Stimulated activated naive B cell treated with anti-CD40 and anti-IgM and Interleukin-4, amounts not matched to agents 10 μg/mL and 1 μg/mL and 100 μg/mL, for 72 hours (primary cell): ENCODE measurements around the gene BBS9.

Experiments used
- ATAC-seq, 2 donors: fragments of 150-1000 bp; cut with Tn5 transposase; replicated peaks; 2 replicates each; pipeline ENCODE4 v1.10.0; 2021; ENCODE audit warnings: moderate library complexity in 1 of 2
- DNase-seq: peaks from one replicate; pipeline ENCODE4 v3.0.0; 2021
- H3K27ac Mint-ChIP-seq: one replicate; pipeline ENCODE4 v1.8.0; 2022; ENCODE audit warnings: mild to moderate bottlenecking, mixed read lengths
- H3K27me3 Mint-ChIP-seq, 2 donors: one replicate each; pipeline ENCODE4 v1.8.0; 2022; ENCODE audit warnings: mixed read lengths in 2 of 2
- H3K36me3 Mint-ChIP-seq, 2 donors: one replicate each; pipeline ENCODE4 v1.8.0; 2022; ENCODE audit warnings: mixed read lengths in 2 of 2, mild to moderate bottlenecking in 1 of 2
- H3K4me1 Mint-ChIP-seq, 2 donors: one replicate each; pipeline ENCODE4 v1.8.0; 2022; ENCODE audit warnings: mixed read lengths in 2 of 2, mild to moderate bottlenecking in 1 of 2
- H3K4me3 Mint-ChIP-seq, 2 donors: one replicate each; pipeline ENCODE4 v1.8.0; 2022; ENCODE audit warnings: mild to moderate bottlenecking in 2 of 2, mixed read lengths in 2 of 2, moderate library complexity in 1 of 2
- H3K9me3 Mint-ChIP-seq, 2 donors: one replicate each; pipeline ENCODE4 v1.8.0; 2022; ENCODE audit warnings: mixed read lengths in 2 of 2, mild to moderate bottlenecking in 1 of 2

BBS9 gene

GRCh38 chr7:33143996-33144718 lies 14.8 kb downstream of the BBS9 start:
- H3K4me1 Mint-ChIP-seq: peaks cover 0 to 6% of the 10 kb centered on the region in 2 donors
- H3K4me3 Mint-ChIP-seq: no peak overlapping the region

GRCh38 chr7:33145156-33145555 lies 15.8 kb downstream of the BBS9 start:
- Mint-ChIP-seq H3K4me1 (peaks cover 0 to 6% of the 10 kb centered on the region in 2 donors), H3K27me3 (no peaks in the 10 kb centered on the region), H3K9me3 (peaks cover 3 to 7% of the 10 kb centered on the region in 2 donors), H3K27ac (no peak overlapping the region), H3K36me3 (peaks cover 7 to 15% of the 10 kb centered on the region in 2 donors), H3K4me3 (no peak overlapping the region)
- ATAC-seq (no peak), DNase-seq (no peak)

More at GRCh38 chr7:33143996-33144718, 14.8 kb downstream of the BBS9 start:
- H3K36me3 Mint-ChIP-seq: peaks cover 7 to 16% of the 10 kb centered on the region in 2 donors
- no peaks in the 10 kb centered on the region for H3K27me3 Mint-ChIP-seq
- H3K9me3 Mint-ChIP-seq: peaks cover 3 to 8% of the 10 kb centered on the region in 2 donors
- H3K27ac Mint-ChIP-seq: no peak overlapping the region
- DNase-seq: no peak
- ATAC-seq: no peak

GRCh38 chr7:33152087-33152486 lies 22.7 kb downstream of the BBS9 start:
- ATAC-seq: no peak

GRCh38 chr7:33155811-33156210 lies 26.4 kb downstream of the BBS9 start:
- H3K4me3 Mint-ChIP-seq: no peak overlapping the region
- no peak for ATAC-seq
- H3K9me3 Mint-ChIP-seq: no peaks in the 10 kb centered on the region
- H3K27me3 Mint-ChIP-seq: no peaks in the 10 kb centered on the region
- no peak overlapping the region for H3K27ac Mint-ChIP-seq
- no peak for DNase-seq
- peaks cover 2 to 8% of the 10 kb centered on the region in 2 donors for H3K36me3 Mint-ChIP-seq
- H3K4me1 Mint-ChIP-seq: peaks cover 0 to 1% of the 10 kb centered on the region in 2 donors

More at GRCh38 chr7:33152087-33152486, 22.7 kb downstream of the BBS9 start:
- DNase-seq: no peak
- Mint-ChIP-seq H3K36me3 (peaks cover 5 to 8% of the 10 kb centered on the region in 2 donors), H3K4me3 (no peak overlapping the region), H3K9me3 (no peaks in the 10 kb centered on the region), H3K27me3 (no peaks in the 10 kb centered on the region), H3K27ac (no peak overlapping the region), H3K4me1 (peaks cover 0 to 4% of the 10 kb centered on the region in 2 donors)

- Mint-ChIP-seq H3K27ac (no peak overlapping the region), H3K9me3 (no peaks in the 10 kb centered on the region), H3K4me1 (peaks cover 0 to 1% of the 10 kb centered on the region in 2 donors), H3K4me3 (no peak overlapping the region), H3K36me3 (peaks cover 2 to 11% of the 10 kb centered on the region in 2 donors), H3K27me3 (no peaks in the 10 kb centered on the region)
- ATAC-seq (no peak), DNase-seq (no peak)
Measured at GRCh38 chr7:33156441-33156840, 27.1 kb downstream of the BBS9 start.

- no peak for DNase-seq
- H3K27me3 Mint-ChIP-seq: no peaks in the 10 kb centered on the region
- no peak overlapping the region for H3K4me3 Mint-ChIP-seq
- H3K9me3 Mint-ChIP-seq: peaks cover 0 to 3% of the 10 kb centered on the region in 2 donors
- H3K27ac Mint-ChIP-seq: no peak overlapping the region
- H3K36me3 Mint-ChIP-seq: peaks cover 5 to 20% of the 10 kb centered on the region in 2 donors
- no peak for ATAC-seq
- peaks cover 0 to 1% of the 10 kb centered on the region in 2 donors for H3K4me1 Mint-ChIP-seq
Measured at GRCh38 chr7:33157311-33157710, 27.9 kb downstream of the BBS9 start.

- peaks cover 0 to 1% of the 10 kb centered on the region in 2 donors for H3K4me1 Mint-ChIP-seq
- DNase-seq (no peak), ATAC-seq (no peak)
- H3K4me3 Mint-ChIP-seq: no peak overlapping the region
- no peak overlapping the region for H3K27ac Mint-ChIP-seq
- H3K27me3 Mint-ChIP-seq: no peaks in the 10 kb centered on the region
- H3K9me3 Mint-ChIP-seq: peaks cover 0 to 3% of the 10 kb centered on the region in 2 donors
- peaks cover 10 to 25% of the 10 kb centered on the region in 2 donors for H3K36me3 Mint-ChIP-seq
Measured at GRCh38 chr7:33157781-33158180, 28.4 kb downstream of the BBS9 start.

GRCh38 chr7:33177876-33178275 lies 48.5 kb downstream of the BBS9 start:
- DNase-seq (no peak), ATAC-seq (no peak)
- Mint-ChIP-seq H3K4me1 (no peaks in the 10 kb centered on the region), H3K36me3 (peaks cover 16 to 37% of the 10 kb centered on the region in 2 donors), H3K9me3 (peaks cover 5% of the 10 kb centered on the region in 2 donors), H3K27ac (no peak overlapping the region), H3K4me3 (no peak overlapping the region), H3K27me3 (no peaks in the 10 kb centered on the region)

- no peak overlapping the region for H3K27ac Mint-ChIP-seq
- peaks cover 0 to 5% of the 10 kb centered on the region in 2 donors for H3K9me3 Mint-ChIP-seq
- H3K36me3 Mint-ChIP-seq: peaks cover 12 to 31% of the 10 kb centered on the region in 2 donors
- ATAC-seq (no peak), DNase-seq (no peak)
- H3K4me3 Mint-ChIP-seq: no peak overlapping the region
- no peaks in the 10 kb centered on the region for H3K27me3 Mint-ChIP-seq
- no peaks in the 10 kb centered on the region for H3K4me1 Mint-ChIP-seq
Measured at GRCh38 chr7:33179519-33179918, 50.2 kb downstream of the BBS9 start.

- Mint-ChIP-seq H3K4me1 (no peaks in the 10 kb centered on the region), H3K9me3 (peaks cover 0 to 5% of the 10 kb centered on the region in 2 donors)
Measured at GRCh38 chr7:33183504-33183903, 54.1 kb downstream of the BBS9 start.

GRCh38 chr7:33184828-33185227 lies 55.5 kb downstream of the BBS9 start:
- no peak overlapping the region for H3K4me3 Mint-ChIP-seq
- H3K4me1 Mint-ChIP-seq: no peaks in the 10 kb centered on the region
- no peak for DNase-seq
- no peaks in the 10 kb centered on the region for H3K27me3 Mint-ChIP-seq
- peaks cover 0 to 4% of the 10 kb centered on the region in 2 donors for H3K9me3 Mint-ChIP-seq
- H3K27ac Mint-ChIP-seq: no peak overlapping the region
- ATAC-seq: no peak
- H3K36me3 Mint-ChIP-seq: peaks cover 12 to 15% of the 10 kb centered on the region in 2 donors

More at GRCh38 chr7:33183504-33183903, 54.1 kb downstream of the BBS9 start:
- Mint-ChIP-seq H3K27me3 (no peaks in the 10 kb centered on the region), H3K36me3 (peaks cover 12 to 27% of the 10 kb centered on the region in 2 donors), H3K4me3 (no peak overlapping the region), H3K27ac (no peak overlapping the region)
- DNase-seq (no peak), ATAC-seq (no peak)

GRCh38 chr7:33185786-33186185 lies 56.4 kb downstream of the BBS9 start:
- Mint-ChIP-seq H3K4me1 (peaks cover 4 to 5% of the 10 kb centered on the region in 2 donors), H3K27me3 (no peaks in the 10 kb centered on the region), H3K36me3 (peaks cover 5 to 6% of the 10 kb centered on the region in 2 donors), H3K9me3 (no peaks in the 10 kb centered on the region), H3K27ac (no peak overlapping the region), H3K4me3 (no peak overlapping the region)
- DNase-seq (no peak), ATAC-seq (peak; percentile 68 to 71)

- ATAC-seq (no peak), DNase-seq (no peak)
- Mint-ChIP-seq H3K36me3 (peaks cover 2 to 3% of the 10 kb centered on the region in 2 donors), H3K4me3 (no peak overlapping the region), H3K27me3 (no peaks in the 10 kb centered on the region), H3K27ac (no peak overlapping the region), H3K4me1 (peaks cover 8 to 9% of the 10 kb centered on the region in 2 donors), H3K9me3 (no peaks in the 10 kb centered on the region)
Measured at GRCh38 chr7:33186192-33186591, 56.8 kb downstream of the BBS9 start.

- Mint-ChIP-seq H3K27ac (no peak overlapping the region), H3K4me3 (peak overlapping the region in 1 of 2 donors; percentile 1), H3K4me1 (peaks cover 23 to 34% of the 10 kb centered on the region in 2 donors), H3K36me3 (peaks cover 2 to 3% of the 10 kb centered on the region in 2 donors), H3K27me3 (no peaks in the 10 kb centered on the region), H3K9me3 (no peaks in the 10 kb centered on the region)
- ATAC-seq (no peak), DNase-seq (no peak)
Measured at GRCh38 chr7:33190688-33191304, 61.4 kb downstream of the BBS9 start.

GRCh38 chr7:33191340-33191739 lies 62.0 kb downstream of the BBS9 start:
- no peak overlapping the region for H3K27ac Mint-ChIP-seq

More at GRCh38 chr7:33191340-33191739, 62.0 kb downstream of the BBS9 start:
- ATAC-seq (peak; percentile 67 to 78), DNase-seq (no peak)
- H3K36me3 Mint-ChIP-seq: peaks cover 2 to 3% of the 10 kb centered on the region in 2 donors
- H3K27me3 Mint-ChIP-seq: no peaks in the 10 kb centered on the region
- H3K9me3 Mint-ChIP-seq: no peaks in the 10 kb centered on the region
- H3K4me3 Mint-ChIP-seq: peak overlapping the region in 1 of 2 donors; percentile 1
- H3K4me1 Mint-ChIP-seq: peaks cover 23 to 34% of the 10 kb centered on the region in 2 donors
